A549 (cell line): Measurements from ENCODE around the gene CETN2.

Experiments
- CTCF ChIP-seq: fragments of >200 bp; sonication (Bioruptor Twin); formaldehyde crosslinking; IDR thresholded peaks from 3 replicates; pipeline ENCODE4 v1.5.1; 2016
- ESRRA ChIP-seq: fragments of 150-350 bp; IDR thresholded peaks from 2 replicates; pipeline ENCODE4 v1.6.1; 2014; ENCODE audit warnings: mild to moderate bottlenecking, low read length, borderline replicate concordance
- PBX3 ChIP-seq: IDR thresholded peaks from 2 replicates; pipeline ENCODE4 v1.6.1; 2012
- POLR2A ChIP-seq: IDR thresholded peaks from 2 replicates; pipeline ENCODE4 v1.6.1; 2012; ENCODE audit warnings: mild to moderate bottlenecking, low read length
- REST ChIP-seq: fragments of 200-600 bp; sonication (generic); IDR thresholded peaks from 2 replicates; pipeline ENCODE4 v1.6.1; 2016; ENCODE audit warnings: antibody characterized with exemption, mild to moderate bottlenecking, moderate library complexity
- SMC3 ChIP-seq: fragments of >200 bp; sonication (Bioruptor Twin); formaldehyde crosslinking; IDR thresholded peaks from 3 replicates; pipeline ENCODE4 v1.6.1; 2018; ENCODE audit warnings: inconsistent platforms
- USF2 ChIP-seq: fragments of 450-650 bp; IDR thresholded peaks from 2 replicates; pipeline ENCODE4 v1.6.1; 2014; ENCODE audit warnings: antibody characterized with exemption

DNA sequence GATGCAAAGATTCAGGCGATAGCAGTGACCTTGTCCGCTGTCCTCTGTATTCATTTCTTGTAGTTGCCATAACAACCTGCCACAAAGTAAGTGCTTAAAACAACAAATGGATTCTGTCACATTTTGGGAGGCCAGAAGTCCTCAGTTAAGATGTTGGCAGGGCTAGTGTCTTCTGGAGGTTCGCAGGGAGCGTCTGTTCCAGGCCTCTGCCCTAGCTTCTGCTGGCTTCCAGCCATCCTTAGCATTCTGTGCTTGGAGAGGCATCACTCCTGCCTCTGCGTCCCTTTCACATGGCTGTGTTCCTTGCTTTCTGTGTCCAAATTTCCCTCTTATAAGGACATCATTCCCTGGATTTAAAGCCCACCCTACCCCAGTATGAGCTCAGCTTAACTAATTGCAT, 35.8 kb upstream of the CETN2 start:
- TF ChIP-seq REST, result no peak
- no peak for TF ChIP-seq CTCF
- no peak for TF ChIP-seq USF2
- no peak for TF ChIP-seq PBX3
- TF ChIP-seq POLR2A, result no peak
- no peak for TF ChIP-seq ESRRA
- no peak for TF ChIP-seq SMC3
